Measurements from ENCODE around the gene MICAL2. TPM values are rescaled to one million over a fixed set of nuclear protein-coding genes. Genes with fewer than 3 reads are reported as not detected.

MICAL2 gene
- total RNA-seq, 1 donor from 2014 or later: 20.8 TPM

DNA sequence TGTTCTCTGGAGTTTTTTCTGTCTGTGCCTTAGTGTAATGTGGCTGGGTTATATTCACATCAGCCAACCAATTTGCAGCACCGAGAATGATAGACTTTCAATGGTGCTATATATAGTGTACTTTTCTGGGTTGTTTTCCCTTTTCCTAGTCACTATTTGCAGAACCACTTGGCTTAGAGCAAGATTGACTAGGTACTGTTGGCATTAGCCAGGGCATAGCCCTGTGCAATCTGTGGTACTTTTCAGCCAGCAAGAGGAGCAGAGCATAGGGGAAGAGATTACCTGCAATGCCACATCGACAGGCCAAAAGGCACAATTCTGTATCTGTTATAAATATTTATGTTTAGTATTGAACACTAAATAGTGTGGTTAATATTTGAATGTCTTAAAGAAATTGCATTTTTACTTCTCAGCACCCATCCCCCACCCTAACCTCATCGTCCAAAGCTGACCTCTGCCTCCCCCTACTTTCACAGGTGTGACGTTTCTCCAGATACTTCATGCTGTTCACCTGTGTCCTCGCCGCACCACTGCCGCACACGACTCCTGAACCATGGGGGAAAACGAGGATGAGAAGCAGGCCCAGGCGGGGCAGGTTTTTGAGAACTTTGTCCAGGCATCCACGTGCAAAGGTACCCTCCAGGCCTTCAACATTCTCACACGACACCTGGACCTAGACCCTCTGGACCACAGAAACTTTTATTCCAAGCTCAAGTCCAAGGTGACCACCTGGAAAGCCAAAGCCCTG is 51.4 kb downstream of the MICAL2 start:
- H3K4me3 Mint-ChIP-seq (ENCODE audit: unreplicated experiment): no peak overlapping the region
- H3K4me1 Mint-ChIP-seq (ENCODE audit: unreplicated experiment): peaks cover 78% of the 10 kb centered on the region
- no peaks in the 10 kb centered on the region for H3K27me3 Mint-ChIP-seq (ENCODE audit: unreplicated experiment)
- no peaks in the 10 kb centered on the region for H3K36me3 Mint-ChIP-seq (ENCODE audit: unreplicated experiment)
- H3K27ac Mint-ChIP-seq (ENCODE audit: unreplicated experiment): peak overlapping the region; percentile 92
- TF ChIP-seq, protein P1, sequence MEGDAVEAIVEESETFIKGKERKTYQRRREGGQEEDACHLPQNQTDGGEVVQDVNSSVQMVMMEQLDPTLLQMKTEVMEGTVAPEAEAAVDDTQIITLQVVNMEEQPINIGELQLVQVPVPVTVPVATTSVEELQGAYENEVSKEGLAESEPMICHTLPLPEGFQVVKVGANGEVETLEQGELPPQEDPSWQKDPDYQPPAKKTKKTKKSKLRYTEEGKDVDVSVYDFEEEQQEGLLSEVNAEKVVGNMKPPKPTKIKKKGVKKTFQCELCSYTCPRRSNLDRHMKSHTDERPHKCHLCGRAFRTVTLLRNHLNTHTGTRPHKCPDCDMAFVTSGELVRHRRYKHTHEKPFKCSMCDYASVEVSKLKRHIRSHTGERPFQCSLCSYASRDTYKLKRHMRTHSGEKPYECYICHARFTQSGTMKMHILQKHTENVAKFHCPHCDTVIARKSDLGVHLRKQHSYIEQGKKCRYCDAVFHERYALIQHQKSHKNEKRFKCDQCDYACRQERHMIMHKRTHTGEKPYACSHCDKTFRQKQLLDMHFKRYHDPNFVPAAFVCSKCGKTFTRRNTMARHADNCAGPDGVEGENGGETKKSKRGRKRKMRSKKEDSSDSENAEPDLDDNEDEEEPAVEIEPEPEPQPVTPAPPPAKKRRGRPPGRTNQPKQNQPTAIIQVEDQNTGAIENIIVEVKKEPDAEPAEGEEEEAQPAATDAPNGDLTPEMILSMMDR (IDR thresholded peaks at IDR 0.05): no peak
- no peak for DNase-seq (ENCODE audit: extremely low spot score, unreplicated experiment)
- H3K9me3 Mint-ChIP-seq (ENCODE audit: unreplicated experiment): no peaks in the 10 kb centered on the region

DNA sequence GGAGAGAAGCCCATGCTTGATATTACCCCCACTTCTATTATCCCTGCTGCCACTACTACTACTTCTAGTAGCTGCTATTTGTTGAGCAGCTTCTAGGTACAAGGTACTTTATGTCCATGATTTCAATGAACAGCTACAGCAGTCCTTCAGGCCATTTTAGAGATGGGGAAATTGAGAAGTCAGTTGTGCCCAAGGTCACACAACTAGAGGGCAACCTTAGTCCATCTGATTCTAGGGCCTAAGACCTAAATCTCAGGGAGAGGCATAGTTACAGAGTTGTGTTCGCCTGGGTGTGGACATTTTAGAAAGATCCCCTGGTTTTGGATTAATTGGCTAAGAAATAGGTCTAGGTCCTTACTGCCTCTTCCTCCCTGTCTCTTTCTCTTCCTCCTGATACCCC is 52.3 kb downstream of the MICAL2 start:
- peaks cover 78% of the 10 kb centered on the region for H3K4me1 Mint-ChIP-seq (ENCODE audit: unreplicated experiment)
- TF ChIP-seq, protein P1 (IDR thresholded peaks at IDR 0.05): no peak
- H3K36me3 Mint-ChIP-seq (ENCODE audit: unreplicated experiment): no peaks in the 10 kb centered on the region
- peak overlapping the region; percentile 10 for H3K4me3 Mint-ChIP-seq (ENCODE audit: unreplicated experiment)
- no peak for DNase-seq (ENCODE audit: extremely low spot score, unreplicated experiment)
- no peaks in the 10 kb centered on the region for H3K9me3 Mint-ChIP-seq (ENCODE audit: unreplicated experiment)
- peak overlapping the region; percentile 94 for H3K27ac Mint-ChIP-seq (ENCODE audit: unreplicated experiment)
- H3K27me3 Mint-ChIP-seq (ENCODE audit: unreplicated experiment): no peaks in the 10 kb centered on the region

DNA sequence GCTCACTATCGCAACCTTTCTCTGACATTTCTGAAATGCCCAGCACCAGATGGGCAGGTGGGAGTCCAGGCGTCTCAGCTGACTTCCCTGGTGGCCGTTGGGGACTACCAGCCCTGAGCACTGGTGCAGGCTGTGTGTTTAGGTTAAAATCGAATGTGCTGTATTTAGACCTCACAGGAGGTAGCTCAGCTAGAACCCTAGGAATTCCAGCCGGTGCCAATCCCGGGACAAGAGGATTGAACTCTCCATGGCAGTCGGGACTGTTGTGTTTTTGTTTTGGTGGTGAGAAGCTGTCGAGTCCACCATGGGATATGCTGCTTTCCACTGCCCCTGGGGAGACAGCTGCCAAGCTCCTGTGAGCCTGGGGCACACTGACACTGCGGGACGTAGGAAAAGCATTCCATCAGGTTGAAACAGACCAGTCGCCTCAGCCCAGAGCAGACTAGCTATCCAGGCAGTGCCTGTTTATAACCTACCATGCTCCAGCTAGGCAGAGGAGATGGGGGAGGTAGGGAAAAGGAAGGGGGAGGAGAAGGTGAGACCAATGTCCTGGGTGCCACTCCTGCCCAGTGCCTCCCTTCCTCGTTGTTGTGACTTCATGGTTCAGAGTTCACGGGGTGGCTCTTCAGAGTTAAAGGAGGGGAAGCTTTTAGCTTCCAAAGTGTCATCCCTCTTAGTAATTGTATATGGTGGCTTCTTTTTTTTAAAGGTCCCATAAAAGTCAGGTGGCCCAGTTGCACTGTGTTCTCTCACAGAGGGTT is 53.0 kb downstream of the MICAL2 start:
- DNase-seq (ENCODE audit: extremely low spot score, unreplicated experiment): peak; percentile 95
- TF ChIP-seq, protein P1 (IDR thresholded peaks at IDR 0.05): no peak
- peak overlapping the region; percentile 10 for H3K4me3 Mint-ChIP-seq (ENCODE audit: unreplicated experiment)

DNA sequence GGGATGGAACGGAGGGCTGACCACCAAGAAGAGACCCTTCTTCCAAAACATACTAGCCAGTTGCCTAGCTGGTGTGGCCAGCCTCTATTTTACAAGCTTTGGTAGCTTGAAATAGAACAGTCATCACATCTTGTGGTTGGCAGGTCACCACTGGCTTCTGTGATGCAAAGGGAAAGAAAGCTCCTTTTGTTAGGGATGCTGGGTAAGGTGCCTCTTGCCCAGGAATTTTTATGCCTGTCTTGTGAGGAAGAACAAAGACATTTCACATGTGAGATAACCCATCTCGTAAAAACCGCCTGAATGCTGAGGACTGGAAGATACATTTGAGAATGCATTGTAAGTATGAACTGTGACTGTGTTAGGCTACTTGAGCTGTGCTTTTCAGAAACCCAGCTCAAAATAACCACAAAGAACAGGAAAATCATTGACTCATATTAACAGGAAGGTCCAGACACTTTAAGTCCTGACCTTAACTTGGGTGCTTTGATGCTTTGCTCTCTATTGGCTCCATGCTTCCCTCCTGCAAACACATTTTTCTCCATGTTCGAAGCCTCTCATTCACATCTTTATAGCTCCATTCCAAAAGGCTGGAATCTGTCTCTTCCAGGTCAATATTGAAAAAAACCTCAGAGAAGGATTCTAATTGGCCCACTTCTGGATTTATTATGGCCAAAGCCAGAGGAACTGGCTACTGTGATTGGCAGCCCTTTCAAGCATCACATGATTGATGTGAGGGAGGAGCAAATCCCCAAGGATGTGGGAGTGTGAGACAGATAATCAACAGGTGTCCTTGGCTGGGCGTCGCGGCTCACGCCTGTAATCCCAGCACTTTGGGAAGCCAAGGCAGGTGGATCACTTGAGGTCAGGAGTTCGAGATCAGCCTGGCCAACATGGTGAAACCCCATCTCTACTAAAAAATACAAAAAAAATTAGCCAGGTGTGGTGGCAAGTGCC is 53.9 kb downstream of the MICAL2 start:
- Mint-ChIP-seq H3K4me1 (ENCODE audit: unreplicated experiment) (peaks cover 74% of the 10 kb centered on the region), H3K9me3 (ENCODE audit: unreplicated experiment) (no peaks in the 10 kb centered on the region), H3K27me3 (ENCODE audit: unreplicated experiment) (no peaks in the 10 kb centered on the region), H3K36me3 (ENCODE audit: unreplicated experiment) (no peaks in the 10 kb centered on the region), H3K4me3 (ENCODE audit: unreplicated experiment) (no peak overlapping the region), H3K27ac (ENCODE audit: unreplicated experiment) (peak overlapping the region; percentile 94)
- TF ChIP-seq, protein P1 (IDR thresholded peaks at IDR 0.05): no peak
- no peak for DNase-seq (ENCODE audit: extremely low spot score, unreplicated experiment)

More for the DNA sequence above, 53.0 kb downstream of the MICAL2 start:
- H3K4me1 Mint-ChIP-seq (ENCODE audit: unreplicated experiment): peaks cover 78% of the 10 kb centered on the region
- H3K27me3 Mint-ChIP-seq (ENCODE audit: unreplicated experiment): no peaks in the 10 kb centered on the region
- no peaks in the 10 kb centered on the region for H3K9me3 Mint-ChIP-seq (ENCODE audit: unreplicated experiment)
- H3K36me3 Mint-ChIP-seq (ENCODE audit: unreplicated experiment): no peaks in the 10 kb centered on the region
- peak overlapping the region; percentile 94 for H3K27ac Mint-ChIP-seq (ENCODE audit: unreplicated experiment)

Measured in osteocyte (in vitro differentiated cells).